HepG2 (cell line): Measurements from ENCODE around the gene SUN5. TPM values are rescaled to one million over a fixed set of nuclear protein-coding genes. Genes with fewer than 3 reads are reported as not detected.

Experiments used
- ARNT ChIP-seq: fragments of 450-650 bp; IDR thresholded peaks from 2 replicates; pipeline ENCODE4 v1.6.1; 2017
- BATF2 ChIP-seq: sonication (generic); formaldehyde crosslinking; IDR thresholded peaks from 2 replicates; pipeline ENCODE4 v1.8.0; 2022; ENCODE audit warnings: mild to moderate bottlenecking, missing genetic modification reagents, moderate library complexity
- CREB1 ChIP-seq, 2 experiments: fragments of 450-650 bp in 1 of 2; IDR thresholded peaks; 2 replicates each; pipeline ENCODE4 v1.6.1; 2016 to 2017; ENCODE audit warnings: control low read depth in 1 of 2, mild to moderate bottlenecking in 1 of 2, missing compliant biosample characterization in 1 of 2, missing genetic modification characterization in 1 of 2
- EEA1 ChIP-seq: sonication (generic); formaldehyde crosslinking; IDR thresholded peaks from 2 replicates; pipeline ENCODE4 v1.5.1; 2020; ENCODE audit warnings: mild to moderate bottlenecking, missing genetic modification reagents, borderline replicate concordance
- ELF1 ChIP-seq: sonication (generic); formaldehyde crosslinking; IDR thresholded peaks from 2 replicates; pipeline ENCODE4 v1.4.0; 2020; ENCODE audit warnings: missing genetic modification reagents
- HNRNPL ChIP-seq: fragments of 200-400 bp; formaldehyde crosslinking; IDR thresholded peaks from 2 replicates; pipeline ENCODE4 v1.6.1; 2017; ENCODE audit warnings: mild to moderate bottlenecking, low read depth, low read length
- HOXA3 ChIP-seq: sonication (generic); formaldehyde crosslinking; IDR thresholded peaks from 2 replicates; pipeline ENCODE4 v1.5.0; 2020; ENCODE audit warnings: missing genetic modification reagents
- KLF13 ChIP-seq: sonication (generic); formaldehyde crosslinking; IDR thresholded peaks from 2 replicates; pipeline ENCODE4 v1.4.0; 2020; ENCODE audit warnings: mild to moderate bottlenecking, missing genetic modification reagents
- MTF2 ChIP-seq: sonication (generic); formaldehyde crosslinking; IDR thresholded peaks from 2 replicates; pipeline ENCODE4 v1.5.0; 2020; ENCODE audit warnings: missing genetic modification reagents, borderline replicate concordance
- ONECUT2 ChIP-seq: sonication (generic); formaldehyde crosslinking; IDR thresholded peaks from 2 replicates; pipeline ENCODE4 v1.4.0; 2020; ENCODE audit warnings: missing genetic modification reagents
- PAF1 ChIP-seq: IDR thresholded peaks from 2 replicates; pipeline ENCODE4 v1.6.1; 2016; ENCODE audit warnings: missing genetic modification reagents, missing compliant biosample characterization
- RAD21 ChIP-seq: fragments of 450-650 bp; formaldehyde crosslinking; IDR thresholded peaks from 2 replicates; pipeline ENCODE4 v1.5.0; 2020; ENCODE audit warnings: mild to moderate bottlenecking
- RAD51 ChIP-seq: fragments of 450-650 bp; IDR thresholded peaks from 2 replicates; pipeline ENCODE4 v1.6.1; 2016; ENCODE audit warnings: borderline replicate concordance
- RNF2 ChIP-seq: fragments of 450-650 bp; conservative IDR thresholded peaks from 2 replicates; pipeline ENCODE4 v1.6.1; 2016; ENCODE audit warnings: low read depth
- RXRB ChIP-seq: IDR thresholded peaks from 2 replicates; pipeline ENCODE4 v1.6.1; 2016; ENCODE audit warnings: borderline replicate concordance, missing genetic modification reagents, missing compliant biosample characterization
- SIX1 ChIP-seq: sonication (generic); formaldehyde crosslinking; IDR thresholded peaks from 2 replicates; pipeline ENCODE4 v1.4.0; 2020; ENCODE audit warnings: missing genetic modification reagents, borderline replicate concordance
- TBX2 ChIP-seq: sonication (generic); formaldehyde crosslinking; IDR thresholded peaks from 2 replicates; pipeline ENCODE4 v1.5.0; 2020; ENCODE audit warnings: missing genetic modification reagents, mild to moderate bottlenecking, borderline replicate concordance
- ZC3H13 ChIP-seq: sonication (generic); formaldehyde crosslinking; IDR thresholded peaks from 2 replicates; pipeline ENCODE4 v1.8.1; 2023; ENCODE audit warnings: mild to moderate bottlenecking, missing genetic modification reagents, moderate library complexity
- ZFP82 ChIP-seq: sonication (generic); formaldehyde crosslinking; IDR thresholded peaks from 2 replicates; pipeline ENCODE4 v1.5.1; 2020; ENCODE audit warnings: mild to moderate bottlenecking, missing genetic modification reagents, borderline replicate concordance
- ZMYM3 ChIP-seq: sonication (generic); formaldehyde crosslinking; IDR thresholded peaks from 2 replicates; pipeline ENCODE4 v1.5.1; 2020; ENCODE audit warnings: mild to moderate bottlenecking, missing genetic modification reagents
- ZNF34 ChIP-seq: sonication (generic); formaldehyde crosslinking; IDR thresholded peaks from 2 replicates; pipeline ENCODE4 v1.4.0; 2020; ENCODE audit warnings: mild to moderate bottlenecking, missing genetic modification reagents, borderline replicate concordance
- ZNF343 ChIP-seq: sonication (generic); formaldehyde crosslinking; IDR thresholded peaks from 2 replicates; pipeline ENCODE4 v1.4.0; 2020; ENCODE audit warnings: mild to moderate bottlenecking, missing genetic modification reagents
- ZNF460 ChIP-seq: sonication (generic); formaldehyde crosslinking; IDR thresholded peaks from 2 replicates; pipeline ENCODE4 v1.5.1; 2020; ENCODE audit warnings: missing genetic modification reagents, mild to moderate bottlenecking, borderline replicate concordance
- ZNF569 ChIP-seq: sonication (generic); formaldehyde crosslinking; IDR thresholded peaks from 2 replicates; pipeline ENCODE4 v1.5.0; 2020; ENCODE audit warnings: mild to moderate bottlenecking, missing genetic modification reagents, moderate library complexity, borderline replicate concordance
- ZNF572 ChIP-seq: sonication (generic); formaldehyde crosslinking; IDR thresholded peaks from 2 replicates; pipeline ENCODE4 v1.5.1; 2020; ENCODE audit warnings: mild to moderate bottlenecking, missing genetic modification reagents
- ZNF607 ChIP-seq: sonication (generic); formaldehyde crosslinking; IDR thresholded peaks from 2 replicates; pipeline ENCODE4 v1.5.1; 2020; ENCODE audit warnings: missing genetic modification reagents, mild to moderate bottlenecking, borderline replicate concordance
- ZNF619 ChIP-seq: sonication (generic); formaldehyde crosslinking; IDR thresholded peaks from 2 replicates; pipeline ENCODE4 v1.4.0; 2020; ENCODE audit warnings: mild to moderate bottlenecking, missing genetic modification reagents
- ZNF75D ChIP-seq: sonication (generic); formaldehyde crosslinking; IDR thresholded peaks from 2 replicates; pipeline ENCODE4 v1.8.1; 2023; ENCODE audit warnings: missing genetic modification reagents, mild to moderate bottlenecking, borderline replicate concordance
- polyA plus RNA-seq, 8 experiments: library from polyadenylated mRNA; depleted of rRNA in 3 of 8; stranded (reverse) in 7 of 8; unstranded in 1 of 8; fragments of >200 nt; fragmentation: Illumina TruSeq in 4 of 8; extraction: Trizol in 4 of 8; gene quantifications; 2 replicates each; pipeline versions ENCODE4 v1.2.1 to v1.2.3, GENCODE V29; 2011 to 2016; ENCODE audit warnings: low read depth in 4 of 8, missing spikeins in 1 of 8, mixed read lengths in 1 of 8; ENCODE audit not compliant: insufficient read depth in 1 of 8
- total RNA-seq, 5 experiments: library from RNA; depleted of rRNA; stranded (reverse); fragments of >200 nt; fragmentation: Illumina TruSeq; extraction: Trizol; gene quantifications; 2 replicates each; pipeline ENCODE4 v1.2.3, GENCODE V29; 2016; ENCODE audit warnings: low read depth in 1 of 5
- TF ChIP-seq, protein P1 (sequence below): sonication (generic); formaldehyde crosslinking; IDR thresholded peaks from 2 replicates; pipeline ENCODE4 v1.5.1; 2020; ENCODE audit warnings: mild to moderate bottlenecking, missing genetic modification reagents, moderate library complexity
- TF ChIP-seq, protein P2 (sequence below): IDR thresholded peaks from 2 replicates; pipeline ENCODE4 v1.6.1; 2016; ENCODE audit warnings: mild to moderate bottlenecking

Gene SUN5
- total and polyA plus RNA-seq, 2 of the 13 experiments (the other 11 are each of a cell fraction or from before 2014, with no cell fraction given), result not detected

DNA sequence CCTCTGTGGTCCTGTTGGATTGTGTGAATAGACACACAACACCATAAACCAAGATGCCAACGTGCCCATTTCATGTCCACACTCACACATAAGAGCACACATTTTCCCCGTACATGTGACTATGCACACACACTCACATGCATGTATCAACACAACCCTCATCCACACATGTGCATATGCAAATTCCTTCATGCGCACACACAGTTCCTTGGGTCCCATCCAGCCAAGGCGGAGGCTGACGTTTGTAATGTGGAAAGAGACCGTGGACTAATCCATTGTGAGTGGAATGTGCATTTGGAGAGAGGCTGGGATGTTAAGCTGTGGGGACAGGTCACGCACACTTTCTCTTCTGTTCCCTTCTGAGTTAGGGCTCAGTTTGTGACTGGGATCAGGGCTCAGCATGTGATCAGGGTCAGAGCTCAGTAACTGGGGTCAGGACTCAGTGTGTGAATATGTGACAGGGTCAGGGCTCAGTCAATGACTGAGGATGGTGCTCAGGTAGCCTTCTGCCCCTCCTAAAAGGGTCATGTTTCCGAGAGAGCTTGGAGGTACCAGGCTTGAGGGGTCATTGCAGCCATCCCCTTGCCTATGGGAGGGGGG is 2.6 kb upstream of the SUN5 start (continued):
- TF ChIP-seq EEA1 (CRISPR knock-in tag) (no peak), ARNT (0 out of 2 replicates have a peak, but pooled peaks have one; percentile 20), RXRB (CRISPR knock-in tag) (no peak), TBX2 (CRISPR knock-in tag) (no peak), ZFP82 (CRISPR knock-in tag) (no peak), RAD21 (CRISPR knock-in tag) (no peak), SIX1 (CRISPR knock-in tag) (no peak), RAD51 (no peak), CREB1 (IDR thresholded peaks at IDR 0.05) (0 out of 2 replicates have a peak, but pooled peaks have one; percentile 5), CREB1 (CRISPR knock-in tag; IDR thresholded peaks at IDR 0.05) (no peak), ZNF34 (CRISPR knock-in tag) (no peak), ONECUT2 (CRISPR knock-in tag) (no peak), PAF1 (CRISPR knock-in tag) (peak; percentile 81; the same call in 1 of the 2 replicates), ZNF572 (CRISPR knock-in tag) (no peak), MTF2 (CRISPR knock-in tag) (0 out of 2 replicates have a peak, but pooled peaks have one; percentile 76), ZNF607 (CRISPR knock-in tag) (no peak), ZNF343 (CRISPR knock-in tag) (no peak), ZNF569 (CRISPR knock-in tag) (no peak), ZNF460 (CRISPR knock-in tag) (no peak), ZC3H13 (CRISPR knock-in tag) (0 out of 2 replicates have a peak, but pooled peaks have one; percentile 38), ZMYM3 (CRISPR knock-in tag) (peak; percentile 86), HOXA3 (CRISPR knock-in tag) (no peak; the same call in 1 of the 2 replicates), ZNF619 (CRISPR knock-in tag) (no peak), RNF2 (no peak), ELF1 (CRISPR knock-in tag) (no peak), HNRNPL (no peak), KLF13 (no peak), BATF2 (CRISPR knock-in tag) (no peak), ZNF75D (CRISPR knock-in tag) (no peak)
- TF ChIP-seq, protein P1, sequence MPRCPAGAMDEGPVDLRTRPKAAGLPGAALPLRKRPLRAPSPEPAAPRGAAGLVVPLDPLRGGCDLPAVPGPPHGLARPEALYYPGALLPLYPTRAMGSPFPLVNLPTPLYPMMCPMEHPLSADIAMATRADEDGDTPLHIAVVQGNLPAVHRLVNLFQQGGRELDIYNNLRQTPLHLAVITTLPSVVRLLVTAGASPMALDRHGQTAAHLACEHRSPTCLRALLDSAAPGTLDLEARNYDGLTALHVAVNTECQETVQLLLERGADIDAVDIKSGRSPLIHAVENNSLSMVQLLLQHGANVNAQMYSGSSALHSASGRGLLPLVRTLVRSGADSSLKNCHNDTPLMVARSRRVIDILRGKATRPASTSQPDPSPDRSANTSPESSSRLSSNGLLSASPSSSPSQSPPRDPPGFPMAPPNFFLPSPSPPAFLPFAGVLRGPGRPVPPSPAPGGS (CRISPR knock-in tag), result no peak
- TF ChIP-seq, protein P2, sequence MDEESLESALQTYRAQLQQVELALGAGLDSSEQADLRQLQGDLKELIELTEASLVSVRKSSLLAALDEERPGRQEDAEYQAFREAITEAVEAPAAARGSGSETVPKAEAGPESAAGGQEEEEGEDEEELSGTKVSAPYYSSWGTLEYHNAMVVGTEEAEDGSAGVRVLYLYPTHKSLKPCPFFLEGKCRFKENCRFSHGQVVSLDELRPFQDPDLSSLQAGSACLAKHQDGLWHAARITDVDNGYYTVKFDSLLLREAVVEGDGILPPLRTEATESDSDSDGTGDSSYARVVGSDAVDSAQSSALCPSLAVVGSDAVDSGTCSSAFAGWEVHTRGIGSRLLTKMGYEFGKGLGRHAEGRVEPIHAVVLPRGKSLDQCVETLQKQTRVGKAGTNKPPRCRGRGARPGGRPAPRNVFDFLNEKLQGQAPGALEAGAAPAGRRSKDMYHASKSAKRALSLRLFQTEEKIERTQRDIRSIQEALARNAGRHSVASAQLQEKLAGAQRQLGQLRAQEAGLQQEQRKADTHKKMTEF (CRISPR knock-in tag), result no peak
